Osteocyte (in vitro differentiated cells): ENCODE measurements around the gene GRIK2. TPM values are rescaled to one million over a fixed set of nuclear protein-coding genes. Genes with fewer than 3 reads are reported as not detected.

Experiments used
- DNase-seq: peaks from one replicate; pipeline ENCODE4 v3.0.0; 2021; ENCODE audit warnings: mixed read lengths; ENCODE audit not compliant: unreplicated experiment; ENCODE audit errors: extremely low spot score
- H3K27ac Mint-ChIP-seq: one replicate; pipeline ENCODE4 v1.8.0; 2021; ENCODE audit warnings: mild to moderate bottlenecking, mixed read lengths; ENCODE audit not compliant: unreplicated experiment
- H3K27me3 Mint-ChIP-seq: one replicate; pipeline ENCODE4 v1.8.0; 2021; ENCODE audit warnings: mixed read lengths; ENCODE audit not compliant: unreplicated experiment
- H3K36me3 Mint-ChIP-seq: one replicate; pipeline ENCODE4 v1.8.0; 2021; ENCODE audit warnings: mixed read lengths; ENCODE audit not compliant: unreplicated experiment
- H3K4me1 Mint-ChIP-seq: one replicate; pipeline ENCODE4 v1.8.0; 2021; ENCODE audit warnings: mixed read lengths; ENCODE audit not compliant: unreplicated experiment
- H3K4me3 Mint-ChIP-seq: one replicate; pipeline ENCODE4 v1.8.0; 2021; ENCODE audit warnings: mild to moderate bottlenecking, moderate library complexity, mixed read lengths; ENCODE audit not compliant: unreplicated experiment
- H3K9me3 Mint-ChIP-seq: one replicate; pipeline ENCODE4 v1.8.0; 2021; ENCODE audit warnings: mixed read lengths; ENCODE audit not compliant: unreplicated experiment
- total RNA-seq: library from RNA; stranded (reverse); gene quantifications from 2 replicates; pipeline ENCODE4 v1.2.1, GENCODE V29; 2021
- TF ChIP-seq, protein P1 (sequence below): fragments of 200-600 bp; sonication (generic); IDR thresholded peaks from 2 replicates; pipeline ENCODE4 v1.5.0; 2021; ENCODE audit warnings: antibody characterized with exemption, mild to moderate bottlenecking, moderate library complexity

The GRIK2 gene
- total RNA-seq, 1 donor from 2014 or later = 7.1 TPM

GRCh38 chr6:101887532-101887931 is 494.0 kb downstream of the GRIK2 start:
- no peak overlapping the region for H3K4me3 Mint-ChIP-seq
- H3K27ac Mint-ChIP-seq = no peak overlapping the region
- no peaks in the 10 kb centered on the region for H3K27me3 Mint-ChIP-seq
- H3K36me3 Mint-ChIP-seq = no peaks in the 10 kb centered on the region
- peaks cover 18% of the 10 kb centered on the region for H3K4me1 Mint-ChIP-seq
- peaks cover 3% of the 10 kb centered on the region for H3K9me3 Mint-ChIP-seq
- no peak for DNase-seq
- TF ChIP-seq, protein P1, sequence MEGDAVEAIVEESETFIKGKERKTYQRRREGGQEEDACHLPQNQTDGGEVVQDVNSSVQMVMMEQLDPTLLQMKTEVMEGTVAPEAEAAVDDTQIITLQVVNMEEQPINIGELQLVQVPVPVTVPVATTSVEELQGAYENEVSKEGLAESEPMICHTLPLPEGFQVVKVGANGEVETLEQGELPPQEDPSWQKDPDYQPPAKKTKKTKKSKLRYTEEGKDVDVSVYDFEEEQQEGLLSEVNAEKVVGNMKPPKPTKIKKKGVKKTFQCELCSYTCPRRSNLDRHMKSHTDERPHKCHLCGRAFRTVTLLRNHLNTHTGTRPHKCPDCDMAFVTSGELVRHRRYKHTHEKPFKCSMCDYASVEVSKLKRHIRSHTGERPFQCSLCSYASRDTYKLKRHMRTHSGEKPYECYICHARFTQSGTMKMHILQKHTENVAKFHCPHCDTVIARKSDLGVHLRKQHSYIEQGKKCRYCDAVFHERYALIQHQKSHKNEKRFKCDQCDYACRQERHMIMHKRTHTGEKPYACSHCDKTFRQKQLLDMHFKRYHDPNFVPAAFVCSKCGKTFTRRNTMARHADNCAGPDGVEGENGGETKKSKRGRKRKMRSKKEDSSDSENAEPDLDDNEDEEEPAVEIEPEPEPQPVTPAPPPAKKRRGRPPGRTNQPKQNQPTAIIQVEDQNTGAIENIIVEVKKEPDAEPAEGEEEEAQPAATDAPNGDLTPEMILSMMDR = no peak

DNA sequence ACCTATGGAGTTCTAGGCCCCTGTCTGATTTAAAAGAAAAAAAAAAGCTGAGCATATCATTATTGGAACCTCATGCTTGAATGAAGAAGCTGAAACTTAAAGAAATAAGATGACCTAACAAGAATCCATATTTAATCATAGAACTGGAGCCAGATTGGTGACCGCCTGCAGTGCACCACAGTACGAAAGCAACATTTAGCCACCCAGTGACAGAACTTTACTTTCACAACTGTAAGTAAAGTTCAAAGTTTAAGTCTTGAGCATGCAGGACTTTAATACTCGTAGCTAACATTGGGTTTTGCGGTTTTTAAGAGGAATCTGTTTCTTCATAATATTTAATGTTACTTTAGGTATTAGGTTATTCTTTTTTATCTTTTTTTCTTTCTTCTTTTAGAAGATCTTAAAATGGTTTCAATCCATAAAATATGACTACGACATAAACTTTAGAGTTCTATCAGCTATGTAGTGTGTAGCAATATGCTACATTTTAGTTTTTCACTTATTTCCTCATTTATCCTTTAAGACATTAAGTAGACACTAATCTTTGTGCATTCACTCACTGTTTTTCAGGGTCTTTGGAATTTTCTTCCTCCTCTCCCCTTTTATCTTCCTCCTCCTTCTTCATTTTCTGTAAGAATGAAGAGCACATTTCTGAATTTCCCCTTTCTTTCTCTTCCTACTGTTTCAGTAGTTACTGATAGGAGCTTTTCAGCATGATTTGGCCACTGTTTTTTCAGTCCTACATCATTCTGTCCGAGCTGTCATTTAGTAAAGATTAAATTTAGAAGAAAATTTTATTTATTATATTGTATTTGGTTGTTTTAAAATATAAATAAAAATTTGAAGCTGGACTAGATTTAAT is 514.1 kb downstream of the GRIK2 start:
- Mint-ChIP-seq H3K27ac (no peak overlapping the region), H3K4me3 (no peak overlapping the region), H3K4me1 (no peaks in the 10 kb centered on the region), H3K9me3 (no peaks in the 10 kb centered on the region), H3K27me3 (no peaks in the 10 kb centered on the region), H3K36me3 (no peaks in the 10 kb centered on the region)
- TF ChIP-seq, protein P1 = no peak
- DNase-seq = no peak

GRCh38 chr6:101909366-101909765 is 515.9 kb downstream of the GRIK2 start:
- no peak overlapping the region for H3K4me3 Mint-ChIP-seq
- no peak overlapping the region for H3K27ac Mint-ChIP-seq
- H3K4me1 Mint-ChIP-seq = no peaks in the 10 kb centered on the region
- no peaks in the 10 kb centered on the region for H3K27me3 Mint-ChIP-seq
- no peaks in the 10 kb centered on the region for H3K9me3 Mint-ChIP-seq
- TF ChIP-seq, protein P1 = no peak
- H3K36me3 Mint-ChIP-seq = no peaks in the 10 kb centered on the region
- no peak for DNase-seq

DNA sequence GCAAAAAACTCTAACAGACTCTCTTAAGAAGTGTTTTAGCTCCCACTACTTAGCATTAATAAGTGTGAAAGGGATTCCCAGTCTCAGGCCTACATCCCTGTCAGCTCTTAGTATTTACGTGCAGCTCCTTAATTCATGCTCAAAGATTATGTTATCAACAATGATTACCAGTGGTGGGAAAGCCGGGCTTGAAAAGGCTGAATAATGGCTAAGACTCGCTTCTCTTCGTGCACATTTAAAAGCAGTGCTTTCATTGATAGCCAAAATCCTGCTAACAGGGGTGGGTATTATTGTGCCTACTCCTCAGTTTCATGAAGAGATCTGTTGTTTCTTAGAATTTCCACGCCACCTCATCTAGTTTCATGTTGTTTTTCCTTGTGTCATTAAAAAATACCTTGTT is 518.8 kb downstream of the GRIK2 start:
- Mint-ChIP-seq H3K4me3 (no peak overlapping the region), H3K27ac (no peak overlapping the region), H3K9me3 (no peaks in the 10 kb centered on the region), H3K27me3 (no peaks in the 10 kb centered on the region), H3K4me1 (no peaks in the 10 kb centered on the region), H3K36me3 (no peaks in the 10 kb centered on the region)
- TF ChIP-seq, protein P1 = no peak
- DNase-seq = no peak

DNA sequence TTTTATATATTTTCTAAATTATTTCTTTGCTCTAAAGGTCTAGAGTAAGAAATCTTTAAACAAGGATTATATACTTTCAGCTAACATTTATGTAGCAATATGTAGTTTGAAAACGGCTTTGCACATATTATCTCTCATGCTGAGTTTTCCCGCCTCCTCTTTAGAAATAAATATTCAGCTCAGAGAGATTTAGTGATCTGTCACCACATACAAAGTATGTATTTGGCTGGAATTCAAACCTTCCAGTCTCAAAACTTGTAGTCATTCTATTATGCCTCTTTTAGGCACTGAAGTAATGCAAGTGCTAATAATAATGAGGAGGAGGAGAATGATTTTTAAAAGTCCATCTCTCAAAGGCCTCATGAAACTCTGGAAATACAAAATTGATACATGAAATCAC is 525.0 kb downstream of the GRIK2 start:
- H3K27me3 Mint-ChIP-seq = no peaks in the 10 kb centered on the region
- TF ChIP-seq, protein P1 = no peak
- H3K4me3 Mint-ChIP-seq = no peak overlapping the region
- no peaks in the 10 kb centered on the region for H3K4me1 Mint-ChIP-seq
- no peak overlapping the region for H3K27ac Mint-ChIP-seq
- no peaks in the 10 kb centered on the region for H3K9me3 Mint-ChIP-seq
- no peak for DNase-seq
- no peaks in the 10 kb centered on the region for H3K36me3 Mint-ChIP-seq
